Endothelial cell of umbilical vein (primary cell): ENCODE results near the gene CCIN.

Source experiments
- FOS ChIP-seq: IDR thresholded peaks from 2 replicates; pipeline ENCODE4 v1.6.1; 2011; ENCODE audit warnings: mild to moderate bottlenecking, low read length, moderate library complexity, borderline replicate concordance; ENCODE audit not compliant: insufficient read depth
- POLR2AphosphoS5 ChIP-seq: IDR thresholded peaks from 2 replicates; pipeline ENCODE4 v1.6.1; 2012; ENCODE audit warnings: low read depth, mild to moderate bottlenecking, control low read depth, low read length, moderate library complexity; ENCODE audit not compliant: insufficient read depth
- TF ChIP-seq, protein P1 (sequence below), 2 donors: IDR thresholded peaks; 1 replicate in 1 of 2; 2 replicates in 1 of 2; pipeline ENCODE4 v1.5.1; 2011; ENCODE audit warnings: low read length in 2 of 2, mild to moderate bottlenecking in 2 of 2, moderate library complexity in 2 of 2, control low read depth in 1 of 2, inconsistent platforms in 1 of 2, low read depth in 1 of 2; ENCODE audit not compliant: insufficient read depth in 1 of 2; ENCODE audit errors: extremely low read depth in 1 of 2

DNA sequence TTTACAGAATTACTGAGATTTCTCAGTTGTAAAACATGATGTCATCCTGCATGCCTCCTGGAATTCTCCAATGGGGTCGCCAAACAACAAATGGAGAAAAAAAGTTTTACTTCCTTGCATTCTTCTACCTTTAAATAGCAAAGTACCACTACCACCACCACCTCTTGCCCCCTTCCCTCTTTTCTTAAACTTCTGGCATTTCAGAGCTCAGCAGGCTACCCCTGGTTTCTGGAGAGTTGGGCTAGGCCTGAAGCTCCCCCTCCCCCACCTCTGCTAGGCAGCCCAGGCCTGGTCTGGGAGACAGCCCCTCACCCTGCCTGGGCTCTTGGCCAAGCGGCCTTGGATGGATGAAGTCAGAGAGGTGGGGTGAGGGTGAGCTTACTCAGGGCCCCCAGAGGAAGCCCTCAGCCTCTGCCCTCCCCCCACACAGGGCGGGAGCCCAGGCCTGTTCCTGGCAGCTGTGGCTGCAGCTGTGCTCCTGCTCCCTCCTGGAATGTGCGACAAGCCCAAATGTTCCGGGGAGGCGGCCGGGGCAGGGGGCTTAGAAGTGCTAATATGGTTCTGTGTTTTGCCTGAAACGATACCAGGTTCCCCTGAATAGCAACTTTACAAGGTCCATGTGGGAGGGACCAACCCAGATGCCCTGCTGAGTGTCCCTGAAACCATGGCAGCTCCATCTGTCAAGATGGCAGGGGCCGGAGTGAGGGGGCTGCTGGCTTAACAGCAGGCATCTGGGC, 6.0 kb upstream of the CCIN start:
- TF ChIP-seq, protein P1, sequence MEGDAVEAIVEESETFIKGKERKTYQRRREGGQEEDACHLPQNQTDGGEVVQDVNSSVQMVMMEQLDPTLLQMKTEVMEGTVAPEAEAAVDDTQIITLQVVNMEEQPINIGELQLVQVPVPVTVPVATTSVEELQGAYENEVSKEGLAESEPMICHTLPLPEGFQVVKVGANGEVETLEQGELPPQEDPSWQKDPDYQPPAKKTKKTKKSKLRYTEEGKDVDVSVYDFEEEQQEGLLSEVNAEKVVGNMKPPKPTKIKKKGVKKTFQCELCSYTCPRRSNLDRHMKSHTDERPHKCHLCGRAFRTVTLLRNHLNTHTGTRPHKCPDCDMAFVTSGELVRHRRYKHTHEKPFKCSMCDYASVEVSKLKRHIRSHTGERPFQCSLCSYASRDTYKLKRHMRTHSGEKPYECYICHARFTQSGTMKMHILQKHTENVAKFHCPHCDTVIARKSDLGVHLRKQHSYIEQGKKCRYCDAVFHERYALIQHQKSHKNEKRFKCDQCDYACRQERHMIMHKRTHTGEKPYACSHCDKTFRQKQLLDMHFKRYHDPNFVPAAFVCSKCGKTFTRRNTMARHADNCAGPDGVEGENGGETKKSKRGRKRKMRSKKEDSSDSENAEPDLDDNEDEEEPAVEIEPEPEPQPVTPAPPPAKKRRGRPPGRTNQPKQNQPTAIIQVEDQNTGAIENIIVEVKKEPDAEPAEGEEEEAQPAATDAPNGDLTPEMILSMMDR (IDR thresholded peaks at IDR 0.05; ENCODE audit: extremely low read depth in 1 of 2, insufficient read depth in 1 of 2, low read depth in 1 of 2, low read length in 2 of 2) = no peak
- TF ChIP-seq FOS = peak; percentile 48
- TF ChIP-seq POLR2AphosphoS5 = peak; percentile 55
